Naive thymus-derived CD4-positive, alpha-beta T cell (primary cell): ENCODE measurements around the gene APPL1. TPM values are rescaled to one million over a fixed set of nuclear protein-coding genes. Genes with fewer than 3 reads are reported as not detected.
"Not testable (repeated sequence)": the region's sequence is repeated elsewhere in the genome, so short reads cannot be mapped to it uniquely, and the experiment has no call there.

ENCODE experiments used
- ATAC-seq: fragments of 150-1000 bp; cut with Tn5 transposase; 2 replicates; pipeline ENCODE4 v1.10.0; 2021; ENCODE audit warnings: mild to moderate bottlenecking, moderate library complexity
- CTCF ChIA-PET: fragments of 350-600 bp; sonication (Branson Sonifier 250); formaldehyde crosslinking; loops from one replicate; lab custom pipeline; 2021; ENCODE audit warnings: antibody characterized with exemption; lab: Charles Lee
- POLR2A ChIA-PET: fragments of 350-600 bp; sonication (Branson Sonifier 250); formaldehyde crosslinking; loops from one replicate; lab custom pipeline; 2021; ENCODE audit warnings: antibody characterized with exemption, inconsistent platforms; lab: Charles Lee
- DNase-seq, 9 donors: peaks; one replicate each; pipeline versions ENCODE4 v3.0.0 to v3.0.0-alpha.2; 2020 to 2022; ENCODE audit warnings: mixed read lengths in 1 of 9
- H3K27ac ChIP-seq: one replicate; pipeline ENCODE4 v1.7.0; 2013; ENCODE audit warnings: mild to moderate bottlenecking, low read depth, low read length, moderate library complexity
- H3K27me3 ChIP-seq, 2 donors: one replicate each; pipeline ENCODE4 v1.7.0; 2013; ENCODE audit warnings: low read length in 2 of 2, mild to moderate bottlenecking in 2 of 2, moderate library complexity in 2 of 2; ENCODE audit not compliant: control insufficient read depth in 2 of 2, insufficient read depth in 2 of 2
- H3K36me3 ChIP-seq, 3 experiments: 1 replicate in 2 of 3; 2 replicates in 1 of 3; pipeline ENCODE4 v1.7.0; 2013; ENCODE audit warnings: low read length in 3 of 3, mild to moderate bottlenecking in 3 of 3, moderate library complexity in 1 of 3; ENCODE audit not compliant: insufficient read depth in 3 of 3, control insufficient read depth in 2 of 3
- H3K4me1 ChIP-seq, 2 donors: one replicate each; pipeline ENCODE4 v1.7.0; 2013; ENCODE audit warnings: low read length in 2 of 2, mild to moderate bottlenecking in 2 of 2, moderate library complexity in 1 of 2; ENCODE audit not compliant: control insufficient read depth in 2 of 2, insufficient read depth in 2 of 2
- H3K4me3 ChIP-seq: 2 replicates; pipeline ENCODE4 v1.7.0; 2013; ENCODE audit warnings: mild to moderate bottlenecking, low read length
- H3K9me3 ChIP-seq, 3 experiments: 1 replicate in 2 of 3; 2 replicates in 1 of 3; pipeline ENCODE4 v1.7.0; 2013; ENCODE audit warnings: low read length in 3 of 3; ENCODE audit not compliant: control insufficient read depth in 2 of 3
- H3K27ac Mint-ChIP-seq, 9 donors: one replicate each; pipeline ENCODE4 v1.8.0; 2020 to 2022; ENCODE audit warnings: mixed read lengths in 9 of 9, mild to moderate bottlenecking in 8 of 9, moderate library complexity in 5 of 9, inconsistent platforms in 2 of 9
- H3K27me3 Mint-ChIP-seq, 5 donors: one replicate each; pipeline ENCODE4 v1.8.0; 2021 to 2022; ENCODE audit warnings: mixed read lengths in 5 of 5, mild to moderate bottlenecking in 1 of 5
- H3K36me3 Mint-ChIP-seq, 5 donors: one replicate each; pipeline ENCODE4 v1.8.0; 2020 to 2022; ENCODE audit warnings: mixed read lengths in 5 of 5, mild to moderate bottlenecking in 3 of 5, inconsistent platforms in 1 of 5
- H3K4me1 Mint-ChIP-seq, 7 donors: one replicate each; pipeline ENCODE4 v1.8.0; 2020 to 2022; ENCODE audit warnings: mixed read lengths in 7 of 7, mild to moderate bottlenecking in 3 of 7, inconsistent platforms in 1 of 7
- H3K4me3 Mint-ChIP-seq, 10 donors: one replicate each; pipeline ENCODE4 v1.8.0; 2020 to 2022; ENCODE audit warnings: mild to moderate bottlenecking in 10 of 10, mixed read lengths in 10 of 10, moderate library complexity in 6 of 10, inconsistent platforms in 2 of 10
- H3K9me3 Mint-ChIP-seq, 11 donors: one replicate each; pipeline ENCODE4 v1.8.0; 2020 to 2022; ENCODE audit warnings: mixed read lengths in 11 of 11, mild to moderate bottlenecking in 4 of 11, inconsistent platforms in 1 of 11, moderate library complexity in 1 of 11
- intact Hi-C, 2 donors: fragments of 100-400 bp; cut with micrococcal nuclease; formaldehyde crosslinking; loops; one replicate each; pipeline ENCODE4 v1.15.1; 2023
- polyA plus RNA-seq, 2 donors: library from polyadenylated mRNA; unstranded; fragments of 300-500 nt; fragmentation: Illumina TruSeq; gene quantifications; one replicate each; pipeline ENCODE4 v1.2.3, GENCODE V29; 2021
- total RNA-seq, 6 experiments: library from RNA in 5 of 6; stranded (reverse) in 5 of 6; gene quantifications; 1 replicate in 5 of 6; 2 replicates in 1 of 6; pipeline ENCODE4 v1.2.3 and lab custom pipeline; 2021 to 2026

APPL1 gene
- total and polyA plus RNA-seq, 7 experiments from 2014 or later, result 25.4 to 58.8 (median 34.1) TPM

- intact Hi-C loops, result no loop called here
- no peak overlapping the region for H3K4me3 Mint-ChIP-seq
Observed at GRCh38 chr3:57292897-57293526, 65.5 kb downstream of the APPL1 start.

GRCh38 chr3:57298041-57298440, 70.5 kb downstream of the APPL1 start:
- intact Hi-C loops, result no loop called here
- Mint-ChIP-seq H3K9me3 (peaks cover 0 to 2% (median 0%) of the 10 kb centered on the region in 11 donors), H3K4me3 (no peak overlapping the region), H3K36me3 (no peaks in the 10 kb centered on the region), H3K4me1 (no peaks in the 10 kb centered on the region), H3K27ac (no peak overlapping the region), H3K27me3 (peaks cover 13 to 39% (median 22%) of the 10 kb centered on the region in 5 donors)
- Histone ChIP-seq H3K4me3 (no peak overlapping the region), H3K27ac (no peak overlapping the region), H3K36me3 (no peaks in the 10 kb centered on the region), H3K9me3 (no peaks in the 10 kb centered on the region), H3K27me3 (no peaks in the 10 kb centered on the region), H3K4me1 (no peaks in the 10 kb centered on the region)
- no peak for ATAC-seq
- ChIA-PET POLR2A (no interaction called here), CTCF (no interaction called here)
- no peak for DNase-seq

More at GRCh38 chr3:57292897-57293526, 65.5 kb downstream of the APPL1 start:
- peaks cover 0 to 6% (median 0%) of the 10 kb centered on the region in 5 donors for H3K36me3 Mint-ChIP-seq
- peaks cover 0 to 2% (median 0%) of the 10 kb centered on the region in 11 donors for H3K9me3 Mint-ChIP-seq
- no peaks in the 10 kb centered on the region for H3K4me1 ChIP-seq
- peaks cover 0 to 4% of the 10 kb centered on the region in 2 donors for H3K27me3 ChIP-seq
- H3K4me3 ChIP-seq, result no peak overlapping the region
- H3K36me3 ChIP-seq, result no peaks in the 10 kb centered on the region
- peaks cover 0 to 3% (median 0%) of the 10 kb centered on the region in 7 donors for H3K4me1 Mint-ChIP-seq
- ChIA-PET CTCF (no interaction called here), POLR2A (no interaction called here)
- H3K27ac Mint-ChIP-seq, result no peak overlapping the region
- H3K27ac ChIP-seq, result no peak overlapping the region
- ATAC-seq, result no peak
- H3K9me3 ChIP-seq, result no peaks in the 10 kb centered on the region
- peaks cover 16 to 30% (median 24%) of the 10 kb centered on the region in 5 donors for H3K27me3 Mint-ChIP-seq
- no peak for DNase-seq

- H3K27ac Mint-ChIP-seq, H3K36me3 ChIP-seq, DNase-seq, POLR2A ChIA-PET, H3K9me3 Mint-ChIP-seq, CTCF ChIA-PET, H3K4me1 ChIP-seq, H3K4me3 ChIP-seq, H3K4me3 Mint-ChIP-seq, H3K4me1 Mint-ChIP-seq, H3K27me3 ChIP-seq, H3K36me3 Mint-ChIP-seq, ATAC-seq, H3K9me3 ChIP-seq, intact Hi-C loops, H3K27ac ChIP-seq: not testable (repeated sequence)
- peaks cover 8 to 20% (median 14%) of the 10 kb centered on the region in 5 donors for H3K27me3 Mint-ChIP-seq
Observed at GRCh38 chr3:57303520-57303919, 76.0 kb downstream of the APPL1 start.

GRCh38 chr3:57309769-57310360, 82.3 kb downstream of the APPL1 start:
- no peak for ATAC-seq
- Mint-ChIP-seq H3K27me3 (peaks cover 0 to 11% (median 5%) of the 10 kb centered on the region in 5 donors), H3K4me3 (no peak overlapping the region), H3K36me3 (no peaks in the 10 kb centered on the region), H3K4me1 (no peaks in the 10 kb centered on the region), H3K9me3 (no peaks in the 10 kb centered on the region), H3K27ac (no peak overlapping the region)
- no peak overlapping the region for H3K27ac ChIP-seq
- no peaks in the 10 kb centered on the region for H3K9me3 ChIP-seq
- H3K4me3 ChIP-seq, result no peak overlapping the region
- ChIA-PET CTCF (no interaction called here), POLR2A (no interaction called here)
- no peaks in the 10 kb centered on the region for H3K27me3 ChIP-seq
- no peak for DNase-seq
- H3K4me1 ChIP-seq, result no peaks in the 10 kb centered on the region
- intact Hi-C loops, result no loop called here
- no peaks in the 10 kb centered on the region for H3K36me3 ChIP-seq

GRCh38 chr3:57314204-57314603, 86.7 kb downstream of the APPL1 start:
- CTCF ChIA-PET, result no interaction called here
- no peaks in the 10 kb centered on the region for H3K4me1 Mint-ChIP-seq
- Histone ChIP-seq H3K27me3 (no peaks in the 10 kb centered on the region), H3K27ac (no peak overlapping the region), H3K4me3 (no peak overlapping the region), H3K9me3 (no peaks in the 10 kb centered on the region), H3K36me3 (no peaks in the 10 kb centered on the region), H3K4me1 (no peaks in the 10 kb centered on the region)
- H3K27ac Mint-ChIP-seq, result no peak overlapping the region
- no peaks in the 10 kb centered on the region for H3K36me3 Mint-ChIP-seq
- no peak overlapping the region for H3K4me3 Mint-ChIP-seq
- intact Hi-C loops, result no loop called here
- peaks cover 0 to 16% (median 4%) of the 10 kb centered on the region in 11 donors for H3K9me3 Mint-ChIP-seq
- DNase-seq (no peak), ATAC-seq (no peak)
- H3K27me3 Mint-ChIP-seq, result peaks cover 28 to 46% (median 31%) of the 10 kb centered on the region in 5 donors
- POLR2A ChIA-PET, result no interaction called here

Other genes starting within 250 kb of the APPL1 start
- not detected for gene SPATA12, start 167.1 kb upstream of the APPL1 start, total RNA-seq
- not detected for gene SPATA12, start 167.1 kb upstream of the APPL1 start, polyA plus RNA-seq
- gene IL17RD, start 62.4 kb upstream of the APPL1 start, total RNA-seq, result under 1 TPM in 2 of 5 experiments, not detected in 3; 0.03 to 0.05 TPM
- gene IL17RD, start 62.4 kb upstream of the APPL1 start, polyA plus RNA-seq, result not detected
- gene HESX1, start 27.8 kb upstream of the APPL1 start, total RNA-seq, result not detected
- gene HESX1, start 27.8 kb upstream of the APPL1 start, polyA plus RNA-seq, result under 1 TPM in 1 of 2 donors, not detected in 1; 0.40 TPM
- gene ASB14, start 65.0 kb downstream of the APPL1 start, total RNA-seq, result not detected
- under 1 TPM; 0.30 to 0.66 TPM for gene ASB14, start 65.0 kb downstream of the APPL1 start, polyA plus RNA-seq